Measurements from ENCODE around the gene PIK3C2G.

PIK3C2G gene

GRCh38 chr12:18382236-18382885, 121.0 kb downstream of the PIK3C2G start:
- no peak overlapping the region for H3K27ac ChIP-seq (ENCODE audit: low read depth, low read length)
- WGBS, result 85% methylated on average over 3 of the region's 4 CpGs

GRCh38 chr12:18383203-18383602, 121.9 kb downstream of the PIK3C2G start:
- Histone ChIP-seq H3K4me1 (ENCODE audit: insufficient read depth, low read length) (peaks cover 17% of the 10 kb centered on the region), H3K4me3 (ENCODE audit: low read length) (no peak overlapping the region), H3K9me3 (ENCODE audit: insufficient read depth, low read depth, low read length) (no peaks in the 10 kb centered on the region), H3K27ac (ENCODE audit: low read depth, low read length) (peak overlapping the region; percentile 5), H3K9ac (ENCODE audit: low read depth, low read length) (no peak overlapping the region), H3K27me3 (ENCODE audit: insufficient read depth, low read length) (no peaks in the 10 kb centered on the region), H3K36me3 (ENCODE audit: insufficient read depth, low read length) (no peaks in the 10 kb centered on the region)
- WGBS, result 62% methylated on average over 4 of the region's 4 CpGs

More at GRCh38 chr12:18382236-18382885, 121.0 kb downstream of the PIK3C2G start:
- H3K27me3 ChIP-seq (ENCODE audit: insufficient read depth, low read length), result no peaks in the 10 kb centered on the region
- H3K9ac ChIP-seq (ENCODE audit: low read depth, low read length), result no peak overlapping the region
- H3K4me3 ChIP-seq (ENCODE audit: low read length), result no peak overlapping the region
- no peaks in the 10 kb centered on the region for H3K9me3 ChIP-seq (ENCODE audit: insufficient read depth, low read depth, low read length)
- peaks cover 17% of the 10 kb centered on the region for H3K4me1 ChIP-seq (ENCODE audit: insufficient read depth, low read length)
- H3K36me3 ChIP-seq (ENCODE audit: insufficient read depth, low read length), result no peaks in the 10 kb centered on the region

- no peak overlapping the region for H3K27ac ChIP-seq (ENCODE audit: low read depth, low read length)
- H3K9me3 ChIP-seq (ENCODE audit: insufficient read depth, low read depth, low read length), result no peaks in the 10 kb centered on the region
- peaks cover 8% of the 10 kb centered on the region for H3K4me1 ChIP-seq (ENCODE audit: insufficient read depth, low read length)
- no peak overlapping the region for H3K4me3 ChIP-seq (ENCODE audit: low read length)
- 94% methylated on average over 6 of the region's 6 CpGs for WGBS
- no peaks in the 10 kb centered on the region for H3K36me3 ChIP-seq (ENCODE audit: insufficient read depth, low read length)
- H3K27me3 ChIP-seq (ENCODE audit: insufficient read depth, low read length), result no peaks in the 10 kb centered on the region
- H3K9ac ChIP-seq (ENCODE audit: low read depth, low read length), result no peak overlapping the region
Measured at GRCh38 chr12:18387706-18388105, 126.4 kb downstream of the PIK3C2G start.

GRCh38 chr12:18389820-18390219, 128.5 kb downstream of the PIK3C2G start:
- Histone ChIP-seq H3K4me1 (ENCODE audit: insufficient read depth, low read length) (no peaks in the 10 kb centered on the region), H3K9ac (ENCODE audit: low read depth, low read length) (no peak overlapping the region), H3K36me3 (ENCODE audit: insufficient read depth, low read length) (no peaks in the 10 kb centered on the region), H3K27ac (ENCODE audit: low read depth, low read length) (no peak overlapping the region), H3K27me3 (ENCODE audit: insufficient read depth, low read length) (no peaks in the 10 kb centered on the region), H3K9me3 (ENCODE audit: insufficient read depth, low read depth, low read length) (no peaks in the 10 kb centered on the region), H3K4me3 (ENCODE audit: low read length) (no peak overlapping the region)
- 100% methylated on average over 2 of the region's 4 CpGs for WGBS

GRCh38 chr12:18391151-18391550, 129.8 kb downstream of the PIK3C2G start:
- no peak overlapping the region for H3K9ac ChIP-seq (ENCODE audit: low read depth, low read length)
- no peaks in the 10 kb centered on the region for H3K9me3 ChIP-seq (ENCODE audit: insufficient read depth, low read depth, low read length)
- H3K4me3 ChIP-seq (ENCODE audit: low read length), result no peak overlapping the region
- no peaks in the 10 kb centered on the region for H3K36me3 ChIP-seq (ENCODE audit: insufficient read depth, low read length)
- H3K4me1 ChIP-seq (ENCODE audit: insufficient read depth, low read length), result no peaks in the 10 kb centered on the region
- WGBS, result 86% methylated on average over 2 of the region's 2 CpGs
- no peak overlapping the region for H3K27ac ChIP-seq (ENCODE audit: low read depth, low read length)
- H3K27me3 ChIP-seq (ENCODE audit: insufficient read depth, low read length), result no peaks in the 10 kb centered on the region

GRCh38 chr12:18394742-18395141, 133.4 kb downstream of the PIK3C2G start:
- Histone ChIP-seq H3K27ac (ENCODE audit: low read depth, low read length) (no peak overlapping the region), H3K27me3 (ENCODE audit: insufficient read depth, low read length) (no peaks in the 10 kb centered on the region), H3K4me1 (ENCODE audit: insufficient read depth, low read length) (no peaks in the 10 kb centered on the region), H3K9me3 (ENCODE audit: insufficient read depth, low read depth, low read length) (no peaks in the 10 kb centered on the region), H3K36me3 (ENCODE audit: insufficient read depth, low read length) (no peaks in the 10 kb centered on the region), H3K9ac (ENCODE audit: low read depth, low read length) (no peak overlapping the region), H3K4me3 (ENCODE audit: low read length) (no peak overlapping the region)
- WGBS, result 93% methylated on average over 1 of the region's 1 CpG

GRCh38 chr12:18400186-18400585, 138.9 kb downstream of the PIK3C2G start:
- 100% methylated on average over 1 of the region's 1 CpG for WGBS
- Histone ChIP-seq H3K27ac (ENCODE audit: low read depth, low read length) (no peak overlapping the region), H3K4me3 (ENCODE audit: low read length) (no peak overlapping the region), H3K27me3 (ENCODE audit: insufficient read depth, low read length) (no peaks in the 10 kb centered on the region), H3K9ac (ENCODE audit: low read depth, low read length) (no peak overlapping the region), H3K4me1 (ENCODE audit: insufficient read depth, low read length) (peaks cover 21% of the 10 kb centered on the region; the same call in 1 of the 2 replicates), H3K36me3 (ENCODE audit: insufficient read depth, low read length) (no peaks in the 10 kb centered on the region), H3K9me3 (ENCODE audit: insufficient read depth, low read depth, low read length) (no peaks in the 10 kb centered on the region)

GRCh38 chr12:18402872-18403611, 141.7 kb downstream of the PIK3C2G start:
- no peak overlapping the region for H3K9ac ChIP-seq (ENCODE audit: low read depth, low read length)
- peaks cover 21% of the 10 kb centered on the region; the same call in 1 of the 2 replicates for H3K4me1 ChIP-seq (ENCODE audit: insufficient read depth, low read length)
- H3K27me3 ChIP-seq (ENCODE audit: insufficient read depth, low read length), result no peaks in the 10 kb centered on the region
- no peak overlapping the region for H3K27ac ChIP-seq (ENCODE audit: low read depth, low read length)
- WGBS, result 94% methylated on average over 3 of the region's 3 CpGs
- H3K4me3 ChIP-seq (ENCODE audit: low read length), result no peak overlapping the region
- H3K9me3 ChIP-seq (ENCODE audit: insufficient read depth, low read depth, low read length), result no peaks in the 10 kb centered on the region
- no peaks in the 10 kb centered on the region for H3K36me3 ChIP-seq (ENCODE audit: insufficient read depth, low read length)

GRCh38 chr12:18411453-18411852, 150.1 kb downstream of the PIK3C2G start:
- no peaks in the 10 kb centered on the region for H3K27me3 ChIP-seq (ENCODE audit: insufficient read depth, low read length)
- H3K9ac ChIP-seq (ENCODE audit: low read depth, low read length), result no peak overlapping the region
- no peaks in the 10 kb centered on the region for H3K4me1 ChIP-seq (ENCODE audit: insufficient read depth, low read length)
- no peak overlapping the region for H3K4me3 ChIP-seq (ENCODE audit: low read length)
- no CpG with 5 or more reads among the region's 1 CpG for WGBS
- no peaks in the 10 kb centered on the region for H3K36me3 ChIP-seq (ENCODE audit: insufficient read depth, low read length)
- H3K27ac ChIP-seq (ENCODE audit: low read depth, low read length), result no peak overlapping the region
- H3K9me3 ChIP-seq (ENCODE audit: insufficient read depth, low read depth, low read length), result no peaks in the 10 kb centered on the region

- 100% methylated on average over 2 of the region's 2 CpGs for WGBS
- no peak overlapping the region for H3K9ac ChIP-seq (ENCODE audit: low read depth, low read length)
- H3K9me3 ChIP-seq (ENCODE audit: insufficient read depth, low read depth, low read length), result no peaks in the 10 kb centered on the region
Measured at GRCh38 chr12:18414671-18415070, 153.4 kb downstream of the PIK3C2G start.

GRCh38 chr12:18415227-18415626, 153.9 kb downstream of the PIK3C2G start:
- Histone ChIP-seq H3K27ac (ENCODE audit: low read depth, low read length) (no peak overlapping the region), H3K36me3 (ENCODE audit: insufficient read depth, low read length) (no peaks in the 10 kb centered on the region), H3K4me3 (ENCODE audit: low read length) (no peak overlapping the region), H3K9me3 (ENCODE audit: insufficient read depth, low read depth, low read length) (no peaks in the 10 kb centered on the region), H3K27me3 (ENCODE audit: insufficient read depth, low read length) (no peaks in the 10 kb centered on the region), H3K9ac (ENCODE audit: low read depth, low read length) (no peak overlapping the region), H3K4me1 (ENCODE audit: insufficient read depth, low read length) (peaks cover 6% of the 10 kb centered on the region)
- WGBS, result 94% methylated on average over 4 of the region's 4 CpGs

More at GRCh38 chr12:18414671-18415070, 153.4 kb downstream of the PIK3C2G start:
- Histone ChIP-seq H3K27me3 (ENCODE audit: insufficient read depth, low read length) (no peaks in the 10 kb centered on the region), H3K36me3 (ENCODE audit: insufficient read depth, low read length) (no peaks in the 10 kb centered on the region), H3K4me1 (ENCODE audit: insufficient read depth, low read length) (peaks cover 6% of the 10 kb centered on the region), H3K27ac (ENCODE audit: low read depth, low read length) (no peak overlapping the region), H3K4me3 (ENCODE audit: low read length) (no peak overlapping the region)
